HG03064 (cell line): ENCODE measurements around the gene C1orf210.

Experiments used
- ATAC-seq: cut with Tn5 transposase; IDR thresholded peaks from one replicate; pipeline ENCODE4 v1.9.1; 2021; ENCODE audit warnings: low read depth; ENCODE audit not compliant: unreplicated experiment

Gene C1orf210

GRCh38 chr1:43285269-43285990 is at the start of gene C1orf210:
Gene C1orf210 (minus strand): TSS chr1:43285581. CDS start chr1:43283270, 2,311 bp downstream.
- no peak for ATAC-seq

DNA sequence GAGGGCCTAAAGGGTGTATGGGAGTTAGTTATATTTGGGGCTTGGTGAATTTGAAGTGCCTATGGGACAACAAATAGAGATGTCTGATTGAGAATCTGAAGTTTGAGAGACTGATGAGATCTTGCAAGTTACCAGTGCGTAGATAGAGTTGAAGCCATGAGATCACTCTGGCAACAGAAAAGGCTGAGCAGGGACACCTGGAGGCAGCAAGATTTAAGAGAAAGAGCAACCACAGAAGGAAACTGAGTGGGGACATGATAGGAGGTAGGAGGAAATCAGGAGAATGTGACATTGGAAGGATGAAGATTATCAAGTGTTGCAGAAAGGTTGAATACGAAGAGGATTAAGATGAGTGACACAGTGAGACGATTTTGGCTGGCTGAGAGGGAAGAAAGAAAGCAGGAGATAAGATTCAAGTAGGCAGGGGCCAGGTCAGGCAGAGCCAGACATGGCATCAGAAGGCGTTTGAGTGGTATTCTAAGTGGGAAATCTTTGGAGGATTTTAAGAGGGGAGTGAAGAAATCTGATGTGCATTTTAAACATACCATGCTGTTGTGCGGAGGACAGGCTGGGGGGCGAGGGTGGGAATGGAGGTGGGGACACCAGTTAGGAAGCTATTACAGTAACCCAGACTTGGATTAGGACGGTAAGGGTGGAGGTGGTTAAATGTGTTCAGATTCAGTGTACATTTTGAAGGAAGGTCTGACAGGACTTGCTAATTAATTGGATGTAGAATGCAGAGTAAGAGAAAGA is 49.2 kb upstream of the C1orf210 start:
- no peak for ATAC-seq

GRCh38 chr1:43331688-43332087 is 46.3 kb upstream of the C1orf210 start:
- no peak for ATAC-seq

DNA sequence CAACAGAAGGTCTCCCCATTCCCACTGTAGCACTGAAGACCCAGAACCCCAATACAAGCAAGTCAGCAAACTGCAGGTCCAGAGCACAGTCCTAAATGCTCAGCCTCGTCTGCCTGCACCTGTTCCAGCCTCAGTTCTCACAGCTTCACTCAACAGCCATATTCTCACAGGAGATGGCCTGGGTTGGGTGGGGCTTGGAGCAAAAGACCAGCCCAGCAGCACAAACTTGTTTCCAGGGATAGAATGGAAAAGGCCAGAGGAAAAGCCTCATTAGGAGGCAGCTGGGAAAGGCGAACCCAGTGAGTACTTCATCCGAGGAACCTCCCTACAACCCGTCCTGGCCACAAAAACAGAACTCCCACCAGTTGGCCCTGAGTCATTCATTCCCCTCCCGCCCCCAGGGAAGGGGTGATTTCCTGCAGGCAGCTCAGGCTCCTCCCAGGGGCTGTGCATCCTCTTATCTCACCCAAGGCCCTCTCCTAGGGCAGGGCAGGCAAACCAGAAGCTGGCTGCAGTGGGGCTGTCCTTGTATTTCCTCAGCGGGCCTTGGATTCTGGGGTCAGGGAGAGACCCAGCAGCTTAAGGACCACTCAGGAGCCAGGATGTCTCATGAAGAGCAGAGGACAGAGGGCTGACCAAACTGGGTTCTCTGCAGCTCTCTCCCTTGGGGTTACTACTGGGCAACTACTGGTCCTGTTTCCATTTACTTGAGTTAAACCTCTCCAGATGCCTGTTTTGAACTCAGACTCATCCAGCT is 44.8 kb upstream of the C1orf210 start:
- ATAC-seq: no peak

GRCh38 chr1:43327549-43328292 is 42.3 kb upstream of the C1orf210 start:
- ATAC-seq: no peak

- no peak for ATAC-seq
Observed at GRCh38 chr1:43325381-43325780, 40.0 kb upstream of the C1orf210 start.

GRCh38 chr1:43324810-43325209 is 39.4 kb upstream of the C1orf210 start:
- no peak for ATAC-seq

DNA sequence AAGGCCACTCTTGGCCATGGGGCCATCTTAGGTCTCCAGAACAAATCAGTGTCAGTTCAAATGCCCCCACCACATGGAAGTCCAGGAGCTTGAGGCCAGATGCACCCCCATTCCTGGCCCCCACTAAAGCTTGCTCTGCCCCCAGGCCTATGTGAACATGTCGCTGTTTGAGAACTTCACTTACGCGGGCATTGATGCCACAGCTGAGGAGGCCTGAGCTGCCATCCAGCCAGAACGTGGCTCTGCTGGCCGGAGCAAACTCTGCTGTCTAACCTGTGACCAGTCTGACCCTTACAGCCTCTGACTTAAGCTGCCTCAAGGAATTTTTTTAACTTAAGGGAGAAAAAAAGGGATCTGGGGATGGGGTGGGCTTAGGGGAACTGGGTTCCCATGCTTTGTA is 37.1 kb upstream of the C1orf210 start:
- ATAC-seq: no peak

DNA sequence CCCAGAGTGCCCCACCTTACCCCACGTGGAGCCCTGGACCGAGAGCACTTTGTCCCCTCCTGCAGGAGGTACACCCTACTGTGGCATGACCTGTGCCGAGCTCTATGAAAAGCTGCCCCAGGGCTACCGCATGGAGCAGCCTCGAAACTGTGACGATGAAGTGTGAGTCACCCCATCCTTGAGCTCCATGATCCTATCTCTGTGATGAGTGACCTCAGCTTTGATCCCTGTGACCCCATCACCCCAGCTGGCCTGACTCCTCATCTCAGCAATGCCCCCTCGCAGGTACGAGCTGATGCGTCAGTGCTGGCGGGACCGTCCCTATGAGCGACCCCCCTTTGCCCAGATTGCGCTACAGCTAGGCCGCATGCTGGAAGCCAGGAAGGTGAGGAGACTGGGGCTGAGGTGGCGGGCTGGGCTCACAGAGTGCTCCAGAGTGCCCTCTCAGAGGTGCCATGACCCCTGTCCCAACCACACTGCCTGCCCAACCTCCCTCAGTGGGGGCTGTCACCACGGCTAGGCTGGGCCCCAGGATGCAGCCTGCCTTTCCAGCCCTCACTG is 36.0 kb upstream of the C1orf210 start:
- ATAC-seq: no peak

- ATAC-seq: no peak
Observed at GRCh38 chr1:43319766-43320165, 34.4 kb upstream of the C1orf210 start.

DNA sequence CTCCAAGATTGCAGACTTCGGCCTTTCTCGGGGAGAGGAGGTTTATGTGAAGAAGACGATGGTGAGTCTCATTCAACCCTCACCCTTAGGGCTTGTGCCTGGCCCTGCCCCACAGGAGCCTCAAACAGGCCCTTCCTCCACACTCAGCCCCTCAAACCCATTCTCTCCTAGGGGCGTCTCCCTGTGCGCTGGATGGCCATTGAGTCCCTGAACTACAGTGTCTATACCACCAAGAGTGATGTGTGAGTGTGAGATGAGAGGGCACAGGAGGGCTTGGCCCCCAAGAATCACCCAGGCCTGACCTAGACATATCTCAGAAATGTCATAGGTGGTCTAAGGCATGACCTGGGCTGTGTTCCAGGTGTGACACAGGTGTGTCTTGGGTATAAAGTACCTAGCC is 33.9 kb upstream of the C1orf210 start:
- no peak for ATAC-seq

DNA sequence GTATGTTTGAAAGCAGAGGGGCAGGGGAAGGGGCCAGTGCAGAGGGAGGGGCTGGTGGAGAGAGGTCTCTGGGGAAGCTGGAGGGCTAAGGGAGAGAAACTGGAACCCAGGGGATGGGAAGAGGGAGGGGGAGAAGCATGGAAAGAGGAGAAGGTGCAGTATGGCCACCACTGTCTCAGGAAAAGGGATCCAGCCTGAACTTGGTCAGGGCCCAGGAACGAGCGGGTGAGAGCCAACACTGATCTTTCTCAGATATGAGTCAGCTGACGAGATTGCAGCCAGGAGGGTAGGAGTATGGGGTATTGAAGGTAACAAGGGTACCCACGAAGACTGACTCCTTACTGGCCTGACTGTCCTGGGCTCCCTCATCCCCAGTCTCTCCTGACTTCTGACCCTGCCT is 33.5 kb upstream of the C1orf210 start:
- no peak for ATAC-seq

- ATAC-seq: no peak
Observed at GRCh38 chr1:43317817-43318471, 32.6 kb upstream of the C1orf210 start.

DNA sequence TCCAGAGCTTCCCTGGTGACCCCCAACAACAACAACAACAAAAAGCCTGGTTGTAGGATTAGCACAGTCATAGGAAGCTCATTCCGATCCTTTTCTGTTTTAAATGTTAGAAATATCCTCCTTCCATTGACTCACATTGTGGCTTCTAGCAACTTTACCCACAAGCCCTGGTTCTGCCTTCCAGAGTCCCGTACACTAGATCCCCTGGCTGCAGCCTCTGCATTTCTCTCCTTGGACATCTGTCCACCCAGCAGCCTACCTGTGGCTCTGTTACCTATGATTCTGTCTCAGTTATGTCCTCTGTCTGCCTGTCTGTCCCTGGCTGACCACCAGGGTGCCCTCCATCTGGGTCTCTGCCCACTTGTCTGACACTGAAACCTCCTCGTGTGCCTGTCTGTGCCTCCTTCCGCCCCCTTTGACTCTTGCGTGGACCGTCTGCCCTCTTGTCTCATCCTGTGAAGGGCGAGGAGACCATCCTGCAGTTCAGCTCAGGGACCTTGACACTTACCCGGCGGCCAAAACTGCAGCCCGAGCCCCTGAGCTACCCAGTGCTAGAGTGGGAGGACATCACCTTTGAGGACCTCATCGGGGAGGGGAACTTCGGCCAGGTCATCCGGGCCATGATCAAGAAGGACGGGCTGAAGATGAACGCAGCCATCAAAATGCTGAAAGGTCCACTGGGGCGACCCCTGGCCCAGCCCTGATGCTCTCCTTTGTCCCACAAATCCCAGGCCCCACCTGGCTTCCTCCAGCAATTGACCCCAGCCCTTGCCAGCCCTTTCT is 31.5 kb upstream of the C1orf210 start:
- ATAC-seq: no peak

- no peak for ATAC-seq
Observed at GRCh38 chr1:43315963-43316737, 30.8 kb upstream of the C1orf210 start.

GRCh38 chr1:43315481-43315880 is 30.1 kb upstream of the C1orf210 start:
- ATAC-seq: no peak

- ATAC-seq: no peak
Observed at GRCh38 chr1:43314233-43314632, 28.9 kb upstream of the C1orf210 start.

DNA sequence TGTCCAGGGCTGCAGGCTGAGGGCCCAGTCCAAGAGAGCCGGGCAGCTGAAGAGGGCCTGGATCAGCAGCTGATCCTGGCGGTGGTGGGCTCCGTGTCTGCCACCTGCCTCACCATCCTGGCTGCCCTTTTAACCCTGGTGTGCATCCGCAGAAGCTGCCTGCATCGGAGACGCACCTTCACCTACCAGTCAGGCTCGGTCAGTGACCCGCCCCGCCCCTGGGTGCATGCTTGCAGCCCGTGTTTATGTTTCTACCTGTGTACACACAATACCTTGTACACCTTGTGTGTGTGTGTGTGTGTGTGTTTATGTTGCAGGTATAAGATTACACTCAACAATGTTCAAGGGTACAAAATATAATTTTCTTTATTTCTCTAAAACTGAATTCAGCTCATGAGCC is 28.4 kb upstream of the C1orf210 start:
- no peak for ATAC-seq
